Stimulated activated CD8-positive, alpha-beta memory T cell treated with anti-CD3 and anti-CD28 coated beads, Interleukin-15, amount 100 ng/mL, for 4 hours (primary cell): ENCODE data around the gene CADPS2.

ENCODE experiments used
- DNase-seq, 2 donors: peaks; one replicate each; pipeline ENCODE4 v3.0.0-alpha.2; 2020; ENCODE audit warnings: low read depth in 2 of 2

Gene CADPS2

GRCh38 chr7:122379491-122379890 lies 506.8 kb downstream of the CADPS2 start:
- DNase-seq, result no peak

GRCh38 chr7:122369756-122370155 lies 516.5 kb downstream of the CADPS2 start:
- DNase-seq, result no peak

DNA sequence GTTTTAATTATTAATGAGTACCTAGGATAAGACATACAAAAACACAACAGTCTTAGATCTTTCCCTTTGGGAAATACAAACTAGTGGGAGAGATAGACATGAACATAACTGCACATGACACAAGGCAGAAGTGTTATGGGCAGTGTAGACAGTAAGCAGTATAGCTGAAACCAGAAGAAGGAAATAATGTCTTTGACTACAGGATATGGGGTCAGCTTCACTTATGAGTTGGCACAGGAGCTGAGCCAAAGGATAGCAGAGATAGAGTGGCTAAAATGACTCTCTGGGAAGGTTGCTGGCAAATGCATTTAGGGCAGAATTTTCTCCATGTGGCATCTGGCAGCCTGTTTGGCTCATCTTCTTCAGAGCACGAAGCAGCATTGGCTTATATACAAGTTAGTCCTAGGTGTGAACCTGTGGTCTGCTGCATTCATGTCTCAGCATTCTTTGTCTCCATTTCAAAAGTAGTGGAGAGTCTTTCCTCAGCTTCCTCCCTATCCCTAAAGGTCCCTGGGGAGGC lies 521.4 kb downstream of the CADPS2 start:
- no peak for DNase-seq

- no peak for DNase-seq
Measured at GRCh38 chr7:122363144-122363543, 523.1 kb downstream of the CADPS2 start.

DNA sequence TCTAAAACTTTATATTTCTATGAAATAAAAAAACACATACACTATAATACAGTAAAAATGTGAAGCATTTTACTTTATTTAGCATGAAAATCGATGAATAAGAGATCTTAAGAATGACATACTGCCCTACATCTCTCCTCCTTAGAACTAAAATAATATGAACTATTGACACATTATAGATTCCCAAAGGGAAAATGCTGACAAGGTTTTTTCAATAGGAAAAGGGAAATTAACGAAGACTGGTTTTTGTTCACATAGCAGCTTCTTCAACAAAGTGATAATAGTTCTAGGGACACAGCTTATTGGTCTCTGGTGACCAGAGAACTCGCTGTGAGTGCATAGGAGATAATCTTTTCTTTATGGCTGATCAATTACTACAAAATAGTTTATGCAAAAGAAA lies 523.8 kb downstream of the CADPS2 start:
- DNase-seq, result no peak

- no peak for DNase-seq
Measured at GRCh38 chr7:122354656-122355055, 531.6 kb downstream of the CADPS2 start.

GRCh38 chr7:122352454-122352853 lies 533.8 kb downstream of the CADPS2 start:
- DNase-seq, result no peak

DNA sequence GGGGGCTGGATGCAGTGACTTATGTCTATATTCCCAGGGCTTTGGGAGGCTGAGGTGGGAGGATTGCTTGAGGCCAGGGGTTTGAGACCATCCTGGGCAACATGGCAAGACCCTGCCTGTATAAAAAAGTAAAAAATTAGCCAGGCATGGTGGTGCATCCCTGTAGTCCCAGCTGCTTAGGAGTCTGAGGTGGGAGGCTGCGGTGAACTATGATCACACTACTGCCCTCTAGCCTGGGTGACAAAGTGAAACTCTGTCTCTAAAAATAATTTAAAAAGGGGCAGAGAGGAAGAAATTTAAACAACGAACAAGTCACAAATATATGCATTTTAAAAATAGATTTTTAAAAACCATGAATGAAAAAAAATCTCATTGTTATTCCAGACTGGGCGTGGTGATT lies 535.6 kb downstream of the CADPS2 start:
- no peak for DNase-seq

GRCh38 chr7:122344303-122344620 lies 542.0 kb downstream of the CADPS2 start:
- DNase-seq, result no peak

- no peak for DNase-seq
Measured at GRCh38 chr7:122343601-122344302, 542.5 kb downstream of the CADPS2 start.

- no peak for DNase-seq
Measured at GRCh38 chr7:122340427-122340826, 545.8 kb downstream of the CADPS2 start.

DNA sequence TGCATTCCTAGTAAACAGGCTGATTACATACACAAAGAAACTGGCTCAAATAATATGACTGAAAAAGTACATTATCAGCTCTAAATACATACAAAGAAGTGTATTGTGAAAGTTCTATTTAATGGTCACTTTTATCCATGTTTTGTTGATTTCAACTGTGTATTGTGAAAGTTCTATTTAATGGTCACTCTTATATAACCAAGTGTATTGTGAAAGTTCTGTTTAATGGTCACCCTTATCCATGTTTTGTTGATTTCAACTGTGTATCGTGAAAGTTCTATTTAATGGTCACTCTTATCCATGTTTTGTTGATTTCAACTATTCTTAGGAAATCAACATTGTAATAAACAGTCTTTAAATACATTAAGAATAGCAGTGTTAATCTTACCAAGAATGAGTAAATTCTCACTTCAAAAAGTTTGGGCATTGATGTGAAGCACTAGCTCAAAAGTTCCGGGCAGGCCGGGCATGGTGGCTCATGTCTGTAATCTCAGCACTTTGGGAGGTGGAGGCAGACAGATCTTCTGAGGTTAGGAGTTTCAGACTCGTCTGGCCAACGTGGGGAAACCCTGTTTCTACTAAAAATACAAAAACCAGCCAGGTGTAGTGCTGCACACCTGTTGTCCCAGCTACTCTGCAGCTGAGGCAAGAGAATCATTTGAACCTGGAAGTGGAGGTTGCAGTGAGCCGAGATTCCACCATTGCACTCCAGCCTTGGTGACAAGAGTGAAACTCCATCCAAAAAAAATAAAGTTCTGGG lies 546.9 kb downstream of the CADPS2 start:
- DNase-seq, result no peak

DNA sequence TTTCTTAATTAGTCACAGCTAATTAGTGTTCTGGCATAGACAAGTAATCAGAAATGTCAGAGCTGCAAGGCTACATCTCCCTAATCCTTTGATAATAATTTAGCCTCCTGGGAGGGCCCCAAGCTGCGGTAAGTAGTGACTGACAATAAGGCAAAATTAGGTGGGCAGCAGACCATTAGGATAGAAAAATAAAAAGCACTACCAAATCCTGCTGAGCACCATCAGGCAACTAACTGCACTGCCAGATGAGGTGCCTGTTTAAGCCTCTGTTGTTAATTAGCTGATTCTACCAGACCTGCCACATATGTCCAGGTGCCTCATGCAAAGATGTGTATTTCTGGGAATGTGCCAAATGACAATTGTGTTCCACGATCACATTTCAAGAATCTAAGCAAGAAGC lies 549.2 kb downstream of the CADPS2 start:
- DNase-seq, result no peak

GRCh38 chr7:122329145-122329802 lies 557.0 kb downstream of the CADPS2 start:
- DNase-seq, result no peak

DNA sequence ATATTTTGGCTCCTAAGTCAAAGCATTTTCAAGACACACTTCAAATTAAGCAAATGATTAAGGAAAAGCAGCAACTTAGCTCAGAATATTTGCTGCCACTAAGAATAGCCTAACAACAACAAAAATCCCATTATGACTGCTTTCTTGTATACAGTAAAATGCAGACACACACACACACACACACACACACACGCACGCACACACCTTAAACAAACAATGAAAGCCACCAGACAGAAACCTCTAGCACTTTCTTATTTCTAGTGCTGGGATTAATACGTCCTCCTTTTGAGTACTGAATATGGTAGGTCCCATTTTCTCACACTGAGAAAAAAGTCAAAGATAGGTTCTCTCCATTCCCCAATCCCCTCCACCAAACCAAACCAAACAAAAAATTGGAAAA lies 558.3 kb downstream of the CADPS2 start:
- DNase-seq, result no peak

- no peak for DNase-seq
Measured at GRCh38 chr7:122316467-122317388, 569.5 kb downstream of the CADPS2 start.

- DNase-seq, result no peak
Measured at GRCh38 chr7:122315507-122316466, 570.5 kb downstream of the CADPS2 start.

DNA sequence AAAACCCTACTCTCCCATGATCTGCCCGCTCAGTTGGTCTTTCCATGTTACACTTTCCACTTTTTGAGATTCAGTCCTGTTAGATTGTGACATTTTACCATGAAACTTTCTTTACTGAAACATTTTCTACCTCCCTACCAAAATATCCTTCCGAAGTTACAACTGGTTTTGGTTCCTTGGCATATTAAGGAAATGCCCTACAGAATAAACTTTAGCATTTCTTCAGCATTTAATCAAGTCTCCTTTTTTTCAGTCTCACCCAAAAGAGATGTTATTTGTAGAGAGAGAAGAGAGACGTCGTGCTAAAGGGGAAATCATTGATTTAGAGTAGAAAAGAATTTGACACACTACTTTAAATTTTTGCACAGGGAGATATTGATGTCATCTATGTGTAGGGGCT lies 572.0 kb downstream of the CADPS2 start:
- DNase-seq, result no peak

- no peak for DNase-seq
Measured at GRCh38 chr7:122312789-122313188, 573.5 kb downstream of the CADPS2 start.

- DNase-seq, result no peak
Measured at GRCh38 chr7:122311734-122312450, 574.4 kb downstream of the CADPS2 start.
